Naive thymus-derived CD8-positive, alpha-beta T cell (primary cell): ENCODE data around the gene RPL27. TPM values are rescaled to one million over a fixed set of nuclear protein-coding genes. Genes with fewer than 3 reads are reported as not detected.

ENCODE experiments used
- ATAC-seq, 2 donors: fragments of 150-1000 bp; cut with Tn5 transposase in 1 of 2; sonication (Bioruptor Pico), chemical (Tn5 transposase) in 1 of 2; 1 replicate in 1 of 2; 2 replicates in 1 of 2; pipeline ENCODE4 v1.10.0; 2021; ENCODE audit warnings: mild to moderate bottlenecking in 2 of 2, moderate library complexity in 2 of 2
- POLR2A ChIA-PET: fragments of 350-600 bp; sonication (Branson Sonifier 250); formaldehyde crosslinking; loops from one replicate; lab custom pipeline; 2021; ENCODE audit warnings: antibody characterized with exemption; lab: Charles Lee
- DNase-seq, 10 donors: peaks; one replicate each; pipeline versions ENCODE4 v3.0.0 to v3.0.0-alpha.2; 2020 to 2022
- H3K27ac Mint-ChIP-seq, 10 donors: one replicate each; pipeline ENCODE4 v1.8.0; 2020 to 2022; ENCODE audit warnings: mild to moderate bottlenecking in 10 of 10, mixed read lengths in 10 of 10, moderate library complexity in 4 of 10, inconsistent platforms in 1 of 10
- H3K27me3 Mint-ChIP-seq, 5 donors: one replicate each; pipeline ENCODE4 v1.8.0; 2021 to 2022; ENCODE audit warnings: mixed read lengths in 5 of 5
- H3K36me3 Mint-ChIP-seq, 3 donors: one replicate each; pipeline ENCODE4 v1.8.0; 2020 to 2022; ENCODE audit warnings: mixed read lengths in 3 of 3, mild to moderate bottlenecking in 2 of 3, inconsistent platforms in 1 of 3
- H3K4me1 Mint-ChIP-seq, 4 donors: one replicate each; pipeline ENCODE4 v1.8.0; 2021 to 2022; ENCODE audit warnings: mixed read lengths in 4 of 4
- H3K4me3 Mint-ChIP-seq, 10 donors: one replicate each; pipeline ENCODE4 v1.8.0; 2020 to 2022; ENCODE audit warnings: mild to moderate bottlenecking in 10 of 10, mixed read lengths in 10 of 10, moderate library complexity in 6 of 10, inconsistent platforms in 1 of 10
- H3K9me3 Mint-ChIP-seq, 9 donors: one replicate each; pipeline ENCODE4 v1.8.0; 2020 to 2022; ENCODE audit warnings: mixed read lengths in 9 of 9, mild to moderate bottlenecking in 3 of 9, inconsistent platforms in 1 of 9, moderate library complexity in 1 of 9
- polyA plus RNA-seq, 3 donors: library from polyadenylated mRNA; unstranded; fragments of 300-500 nt; fragmentation: Illumina TruSeq; gene quantifications; one replicate each; pipeline ENCODE4 v1.2.3, GENCODE V29; 2021
- total RNA-seq, 8 experiments: library from RNA in 2 of 8; stranded (reverse) in 2 of 8; gene quantifications; one replicate each; pipeline ENCODE4 v1.2.3 and lab custom pipeline; 2021 to 2026

The RPL27 gene
- total and polyA plus RNA-seq, 5 experiments from 2014 or later, result 1,609 to 2,846 (median 2,416) TPM

GRCh38 chr17:43024407-43025289 lies 26.4 kb downstream of the RPL27 start, which contains the start of gene RND2:
TSS of gene RND2 (plus strand) at chr17:43025231. CDS start at chr17:43025348, 117 bp downstream.
- Mint-ChIP-seq H3K9me3 (no peaks in the 10 kb centered on the region), H3K4me1 (peaks cover 18 to 38% (median 27%) of the 10 kb centered on the region in 4 donors), H3K27me3 (no peaks in the 10 kb centered on the region), H3K36me3 (no peaks in the 10 kb centered on the region), H3K4me3 (peak within 1 kb of the TSS; percentile 84 to 95 (median 92)), H3K27ac (peak within 1 kb of the TSS; percentile 85 to 96 (median 94))
- peak; percentile 72 to 93 (median 78) for DNase-seq
- POLR2A ChIA-PET, result interaction anchor here (0.5 to 3.8 kb wide), 14 partner anchors 12 to 344 kb away, joined by 3 to 29 read pairs (median 4); partner anchors contain the start of genes IFI35, NBR1, RPL27 and TMEM106A
- ATAC-seq, result peak; percentile 66

DNA sequence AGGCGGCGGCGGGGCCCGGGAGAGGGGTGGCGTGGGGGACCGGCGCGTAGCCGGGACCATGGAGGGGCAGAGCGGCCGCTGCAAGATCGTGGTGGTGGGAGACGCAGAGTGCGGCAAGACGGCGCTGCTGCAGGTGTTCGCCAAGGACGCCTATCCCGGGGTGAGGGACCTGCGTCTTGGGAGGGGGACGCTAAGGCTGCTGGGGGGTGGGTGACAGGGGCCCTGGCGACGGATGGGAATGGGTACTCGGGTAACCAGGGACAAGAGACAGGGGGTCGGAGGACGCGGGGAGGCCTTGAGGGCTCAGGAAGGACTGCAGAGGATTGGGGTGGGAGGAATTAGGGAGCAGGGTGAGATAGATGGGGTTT lies 27.1 kb downstream of the RPL27 start:
- POLR2A ChIA-PET, result interaction anchor here (0.8 to 2.7 kb wide), 2 partner anchors 101 to 335 kb away, joined by 3 to 12 read pairs; no protein-coding TSS in a partner anchor

DNA sequence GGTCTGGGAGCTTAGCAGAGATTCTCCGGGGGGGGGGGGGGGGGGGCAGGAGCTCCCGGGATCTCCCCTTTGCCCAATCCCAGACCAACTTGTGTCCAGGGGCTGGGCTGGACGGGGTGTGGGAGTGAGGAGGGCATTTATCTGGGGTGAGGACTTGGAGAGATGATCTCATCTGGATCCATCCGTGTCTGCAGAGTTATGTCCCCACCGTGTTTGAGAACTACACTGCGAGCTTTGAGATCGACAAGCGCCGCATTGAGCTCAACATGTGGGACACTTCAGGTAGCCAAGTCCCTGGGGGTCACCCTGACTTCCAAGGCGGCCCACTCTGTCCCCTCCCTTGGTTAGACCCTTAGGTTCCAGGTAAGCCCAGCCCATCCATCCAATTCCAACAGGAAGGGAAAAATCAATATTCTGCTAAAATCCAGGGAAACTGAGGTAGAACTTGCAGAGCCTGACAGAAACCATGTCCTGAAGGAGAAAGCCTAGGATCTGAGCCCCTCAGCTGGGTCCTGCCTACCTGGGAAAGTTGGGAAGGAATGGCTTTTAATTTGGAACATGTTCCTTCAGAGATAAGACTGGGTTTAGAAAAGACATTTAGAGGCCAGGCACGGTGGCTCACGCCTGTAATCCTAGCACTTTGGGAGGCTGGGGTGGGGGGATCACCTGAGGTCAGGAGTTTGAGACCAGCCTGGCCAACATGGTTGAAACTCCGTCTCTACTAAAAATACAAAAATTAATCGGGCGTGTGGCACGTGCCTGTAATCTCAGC lies 27.7 kb downstream of the RPL27 start:
- Mint-ChIP-seq H3K4me3 (peak overlapping the region in 9 of 10 donors; percentile 18 to 88 (median 80)), H3K36me3 (no peaks in the 10 kb centered on the region), H3K4me1 (peaks cover 13 to 25% (median 17%) of the 10 kb centered on the region in 4 donors), H3K27me3 (no peaks in the 10 kb centered on the region), H3K9me3 (no peaks in the 10 kb centered on the region), H3K27ac (peak overlapping the region in 4 of 10 donors; percentile 32 to 96 (median 74))
- POLR2A ChIA-PET, result interaction anchor here (2.7 kb wide), 1 partner anchor 335 kb away, joined by 12 read pairs; no protein-coding TSS in a partner anchor
- DNase-seq (no peak), ATAC-seq (no peak)

More for the DNA sequence above, 27.1 kb downstream of the RPL27 start:
- H3K36me3 Mint-ChIP-seq, result no peaks in the 10 kb centered on the region
- no peaks in the 10 kb centered on the region for H3K27me3 Mint-ChIP-seq
- ATAC-seq (peak in 1 of 2 donors; percentile 6), DNase-seq (no peak)
- H3K4me3 Mint-ChIP-seq, result peak overlapping the region; percentile 65 to 88 (median 80)
- peaks cover 16 to 32% (median 21%) of the 10 kb centered on the region in 4 donors for H3K4me1 Mint-ChIP-seq
- no peaks in the 10 kb centered on the region for H3K9me3 Mint-ChIP-seq
- H3K27ac Mint-ChIP-seq, result peak overlapping the region in 6 of 10 donors; percentile 32 to 96 (median 74)

GRCh38 chr17:43026595-43026994 lies 28.4 kb downstream of the RPL27 start:
- Mint-ChIP-seq H3K27ac (peak overlapping the region in 4 of 10 donors; percentile 32 to 72 (median 46)), H3K36me3 (no peaks in the 10 kb centered on the region), H3K9me3 (no peaks in the 10 kb centered on the region), H3K4me3 (peak overlapping the region in 9 of 10 donors; percentile 7 to 84 (median 43)), H3K27me3 (no peaks in the 10 kb centered on the region), H3K4me1 (peaks cover 9 to 22% (median 14%) of the 10 kb centered on the region in 4 donors)
- DNase-seq (no peak), ATAC-seq (no peak)
- POLR2A ChIA-PET, result interaction anchor here (1.0 kb wide), 1 partner anchor 145 kb away, joined by 3 read pairs; the partner anchor contains the start of gene NBR1

GRCh38 chr17:43027091-43028032 lies 29.1 kb downstream of the RPL27 start:
- ATAC-seq, result no peak
- Mint-ChIP-seq H3K27me3 (no peaks in the 10 kb centered on the region), H3K4me1 (peaks cover 9 to 16% (median 13%) of the 10 kb centered on the region in 4 donors), H3K36me3 (no peaks in the 10 kb centered on the region), H3K27ac (peak overlapping the region in 1 of 10 donors; percentile 32), H3K9me3 (no peaks in the 10 kb centered on the region), H3K4me3 (peak overlapping the region in 7 of 10 donors; percentile 7 to 71 (median 47))
- POLR2A ChIA-PET, result interaction anchor here (1.0 kb wide), 1 partner anchor 144 kb away, joined by 3 read pairs; the partner anchor contains the start of gene NBR1
- DNase-seq, result no peak

GRCh38 chr17:43028221-43028861 lies 30.1 kb downstream of the RPL27 start:
- no peaks in the 10 kb centered on the region for H3K36me3 Mint-ChIP-seq
- peaks cover 9 to 15% (median 13%) of the 10 kb centered on the region in 4 donors for H3K4me1 Mint-ChIP-seq
- ATAC-seq (no peak), DNase-seq (no peak)
- no peaks in the 10 kb centered on the region for H3K27me3 Mint-ChIP-seq
- POLR2A ChIA-PET, result no interaction called here
- H3K27ac Mint-ChIP-seq, result peak overlapping the region in 2 of 10 donors; percentile 37 to 89
- peak overlapping the region in 1 of 10 donors; percentile 50 for H3K4me3 Mint-ChIP-seq
- H3K9me3 Mint-ChIP-seq, result no peaks in the 10 kb centered on the region

DNA sequence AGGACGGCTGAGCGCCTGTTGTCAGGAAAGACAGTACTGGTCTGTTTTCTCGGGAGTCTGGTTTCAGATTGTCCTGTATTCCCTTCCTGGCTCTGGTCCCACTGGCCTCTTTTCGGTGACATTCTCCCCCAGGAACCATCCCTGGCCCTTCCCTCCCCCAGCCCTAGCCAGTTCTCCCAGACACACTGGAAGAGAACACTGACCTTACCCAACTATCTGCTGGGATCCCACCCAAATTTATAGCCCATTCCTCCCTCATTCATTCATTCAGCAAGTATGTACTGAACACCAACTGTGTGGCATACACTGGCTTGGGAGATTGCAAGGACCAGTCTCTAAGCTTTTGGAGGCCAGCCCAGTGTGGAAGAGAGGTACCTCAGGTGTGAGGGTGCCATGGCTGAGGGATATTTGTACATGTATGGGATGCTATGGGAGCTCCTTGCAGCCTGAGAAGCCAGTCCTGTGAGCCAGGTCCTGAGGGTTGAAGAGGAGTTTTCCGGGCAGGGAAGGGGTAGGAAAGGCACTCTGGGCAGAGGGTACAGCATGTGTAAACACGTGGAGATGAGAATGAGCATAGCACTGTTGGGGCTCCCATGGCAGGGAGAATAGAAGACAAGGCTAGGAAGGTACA lies 32.0 kb downstream of the RPL27 start:
- H3K9me3 Mint-ChIP-seq, result no peaks in the 10 kb centered on the region
- DNase-seq (no peak), ATAC-seq (no peak)
- H3K27me3 Mint-ChIP-seq, result no peaks in the 10 kb centered on the region
- POLR2A ChIA-PET, result interaction anchor here (1.2 kb wide), 1 partner anchor 11 kb away, joined by 3 read pairs; no protein-coding TSS in a partner anchor
- H3K27ac Mint-ChIP-seq, result peak overlapping the region in 2 of 10 donors; percentile 6 to 14
- no peaks in the 10 kb centered on the region for H3K36me3 Mint-ChIP-seq
- H3K4me1 Mint-ChIP-seq, result peaks cover 0 to 6% (median 4%) of the 10 kb centered on the region in 4 donors
- H3K4me3 Mint-ChIP-seq, result no peak overlapping the region

DNA sequence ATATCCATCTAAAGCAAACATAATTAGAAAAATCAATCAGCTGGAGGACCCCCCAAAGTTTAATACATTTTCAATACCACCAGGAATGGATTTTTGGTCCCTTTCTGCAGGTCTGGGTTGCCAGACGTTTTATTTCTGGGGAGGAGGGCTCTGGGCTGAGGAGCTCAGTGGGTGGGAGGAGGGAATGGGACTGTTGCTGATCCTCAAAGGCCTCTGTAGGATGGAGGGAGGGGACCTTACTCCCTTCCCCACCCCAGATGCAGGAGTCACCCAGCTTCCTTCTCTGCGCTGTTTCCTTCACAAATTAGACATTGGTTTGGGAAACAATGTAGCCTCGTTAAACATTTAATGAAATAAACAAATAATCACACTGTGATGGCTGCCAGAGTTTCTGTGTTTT lies 33.4 kb downstream of the RPL27 start:
- Mint-ChIP-seq H3K4me3 (no peak overlapping the region), H3K36me3 (no peaks in the 10 kb centered on the region), H3K4me1 (peaks cover 0 to 3% (median under 1%) of the 10 kb centered on the region in 4 donors), H3K9me3 (no peaks in the 10 kb centered on the region), H3K27ac (no peak overlapping the region), H3K27me3 (no peaks in the 10 kb centered on the region)
- ATAC-seq (no peak), DNase-seq (no peak)
- POLR2A ChIA-PET, result interaction anchor here (1.0 to 1.2 kb wide), 2 partner anchors 13 to 24 kb away, joined by 3 read pairs; no protein-coding TSS in a partner anchor

DNA sequence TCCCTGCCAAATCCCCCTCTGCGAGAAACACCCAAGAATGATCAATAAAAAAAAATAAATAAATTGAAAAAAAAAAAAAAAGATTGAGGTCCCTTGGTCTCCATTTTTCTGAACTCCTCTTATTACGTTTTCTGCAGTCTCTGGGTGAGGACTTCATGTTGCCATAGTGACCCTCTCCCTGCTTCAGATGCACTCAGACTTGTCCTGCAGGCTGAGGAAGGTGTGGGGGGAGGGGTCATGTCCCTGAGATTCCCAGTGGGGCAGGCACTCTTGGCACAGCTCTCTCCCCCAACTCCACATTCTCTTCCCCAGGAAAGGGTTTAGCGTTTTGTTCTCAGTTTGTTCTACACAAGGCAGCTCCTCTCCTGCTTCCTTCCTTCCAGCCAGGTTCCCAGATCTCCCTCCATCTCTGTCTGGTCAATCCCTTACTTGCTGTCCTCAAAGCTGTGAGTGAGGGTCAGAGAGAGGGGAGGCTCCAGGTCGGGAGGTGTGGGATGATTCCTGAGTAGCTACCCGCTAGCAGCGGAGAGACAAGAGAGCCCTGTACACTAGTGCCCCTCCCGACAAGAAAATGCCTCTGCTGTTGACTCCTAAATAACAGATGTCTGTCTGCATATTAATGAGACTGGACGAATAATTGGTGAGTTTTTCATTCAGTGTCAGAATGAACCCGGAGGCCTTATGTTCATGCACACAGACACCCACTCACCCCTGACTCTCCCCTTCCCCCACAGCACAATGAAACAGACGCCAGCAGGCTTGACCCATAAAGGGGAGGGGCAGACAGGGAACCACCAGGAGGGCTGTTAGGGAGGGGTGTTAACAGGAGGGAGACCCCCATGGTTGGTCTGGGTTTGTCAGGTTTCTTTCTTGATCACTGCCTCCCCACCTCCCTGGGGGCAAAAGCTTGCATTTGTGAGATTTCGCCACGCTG lies 36.0 kb downstream of the RPL27 start:
- POLR2A ChIA-PET, result no interaction called here
- DNase-seq, result no peak
- Mint-ChIP-seq H3K36me3 (no peaks in the 10 kb centered on the region), H3K4me1 (no peaks in the 10 kb centered on the region), H3K9me3 (no peaks in the 10 kb centered on the region), H3K27me3 (no peaks in the 10 kb centered on the region), H3K27ac (no peak overlapping the region), H3K4me3 (no peak overlapping the region)
- no peak for ATAC-seq

- Mint-ChIP-seq H3K9me3 (no peaks in the 10 kb centered on the region), H3K27ac (peak overlapping the region in 2 of 10 donors; percentile 18 to 70), H3K27me3 (no peaks in the 10 kb centered on the region), H3K36me3 (no peaks in the 10 kb centered on the region), H3K4me3 (no peak overlapping the region), H3K4me1 (no peaks in the 10 kb centered on the region)
- DNase-seq, result no peak
- POLR2A ChIA-PET, result no interaction called here
- no peak for ATAC-seq
Measured at GRCh38 chr17:43034894-43035293, 36.7 kb downstream of the RPL27 start.
